ENCODE data around the gene ABCG8.

GRCh38 chr2:43837033-43837432 lies 1.7 kb upstream of the ABCG8 start:
- TF ChIP-seq, protein P1, sequence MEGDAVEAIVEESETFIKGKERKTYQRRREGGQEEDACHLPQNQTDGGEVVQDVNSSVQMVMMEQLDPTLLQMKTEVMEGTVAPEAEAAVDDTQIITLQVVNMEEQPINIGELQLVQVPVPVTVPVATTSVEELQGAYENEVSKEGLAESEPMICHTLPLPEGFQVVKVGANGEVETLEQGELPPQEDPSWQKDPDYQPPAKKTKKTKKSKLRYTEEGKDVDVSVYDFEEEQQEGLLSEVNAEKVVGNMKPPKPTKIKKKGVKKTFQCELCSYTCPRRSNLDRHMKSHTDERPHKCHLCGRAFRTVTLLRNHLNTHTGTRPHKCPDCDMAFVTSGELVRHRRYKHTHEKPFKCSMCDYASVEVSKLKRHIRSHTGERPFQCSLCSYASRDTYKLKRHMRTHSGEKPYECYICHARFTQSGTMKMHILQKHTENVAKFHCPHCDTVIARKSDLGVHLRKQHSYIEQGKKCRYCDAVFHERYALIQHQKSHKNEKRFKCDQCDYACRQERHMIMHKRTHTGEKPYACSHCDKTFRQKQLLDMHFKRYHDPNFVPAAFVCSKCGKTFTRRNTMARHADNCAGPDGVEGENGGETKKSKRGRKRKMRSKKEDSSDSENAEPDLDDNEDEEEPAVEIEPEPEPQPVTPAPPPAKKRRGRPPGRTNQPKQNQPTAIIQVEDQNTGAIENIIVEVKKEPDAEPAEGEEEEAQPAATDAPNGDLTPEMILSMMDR (optimal IDR thresholded peaks at IDR 0.05 in 1 of 3, IDR thresholded peaks at IDR 0.05 in 1 of 3, conservative IDR thresholded peaks at IDR 0.05 in 1 of 3; ENCODE audit: extremely low read depth in 1 of 3, insufficient read depth in 2 of 3, low read length in 3 of 3), result no peak
- no peak for TF ChIP-seq EZH2 (IDR thresholded peaks at IDR 0.05; ENCODE audit: low read length)
